HG03378 (cell line): ENCODE data around the gene COPS4.
"Not testable (repeated sequence)": the region's sequence is repeated elsewhere in the genome, so short reads cannot be mapped to it uniquely, and the experiment has no call there.

Experiments
- ATAC-seq: cut with Tn5 transposase; IDR thresholded peaks from one replicate; pipeline ENCODE4 v1.9.1; 2021; ENCODE audit warnings: mild to moderate bottlenecking, moderate library complexity; ENCODE audit not compliant: unreplicated experiment

COPS4 gene

DNA sequence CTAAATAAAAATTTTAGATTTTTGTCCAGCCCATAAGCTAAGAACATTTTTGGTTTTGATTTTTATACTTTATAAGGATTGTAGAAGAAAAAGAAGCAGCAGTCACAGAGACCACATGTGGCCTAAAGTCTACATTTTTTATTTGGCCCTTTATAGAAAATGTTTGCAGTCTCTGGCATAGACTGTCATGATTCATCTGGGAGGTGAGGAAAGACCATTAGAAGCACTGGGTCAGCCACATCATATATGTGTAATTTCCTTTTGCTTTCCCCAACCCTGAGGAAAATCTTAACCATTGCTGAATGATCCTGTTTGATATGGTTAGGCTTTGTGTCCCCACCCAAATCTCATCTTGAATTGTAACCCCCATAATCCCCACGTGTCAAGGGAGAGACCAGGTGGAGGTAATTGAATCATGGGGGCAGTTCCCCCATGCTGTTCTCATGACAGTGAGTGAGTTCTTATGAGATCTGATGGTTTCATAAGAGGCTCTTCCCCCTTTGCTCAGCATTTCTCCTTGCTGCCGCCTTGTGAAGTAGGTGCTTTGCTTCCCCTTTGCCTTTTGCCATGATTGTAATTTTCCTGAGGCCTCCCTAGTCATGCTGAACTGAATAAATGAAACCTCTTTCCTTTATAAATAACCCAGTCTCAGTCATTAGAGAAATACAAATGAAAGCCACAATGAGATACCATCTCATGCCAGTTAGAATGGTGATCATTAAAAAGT, 12.1 kb upstream of the COPS4 start:
- no peak for ATAC-seq

DNA sequence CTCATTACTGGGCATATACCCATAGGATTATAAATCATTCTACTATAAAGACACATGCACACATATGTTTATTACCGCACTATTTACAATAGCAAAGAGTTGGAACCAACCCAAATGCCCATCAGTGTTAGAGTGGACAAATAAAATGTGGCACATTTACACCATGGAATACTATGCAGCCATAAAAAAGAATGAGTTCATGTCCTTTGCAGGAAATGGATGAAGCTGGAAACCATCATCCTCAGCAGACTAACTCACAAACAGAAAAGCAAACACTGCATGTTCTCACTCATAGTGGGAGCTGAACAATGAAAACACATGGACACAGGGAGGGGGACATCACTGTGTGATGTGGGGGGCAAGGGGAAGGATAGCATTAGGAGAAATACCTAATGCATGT, 11.4 kb upstream of the COPS4 start:
- not testable (repeated sequence) for ATAC-seq

GRCh38 chr4:83024233-83024632, 10.8 kb upstream of the COPS4 start:
- ATAC-seq, result no peak

GRCh38 chr4:83025563-83025962, 9.4 kb upstream of the COPS4 start:
- no peak for ATAC-seq

DNA sequence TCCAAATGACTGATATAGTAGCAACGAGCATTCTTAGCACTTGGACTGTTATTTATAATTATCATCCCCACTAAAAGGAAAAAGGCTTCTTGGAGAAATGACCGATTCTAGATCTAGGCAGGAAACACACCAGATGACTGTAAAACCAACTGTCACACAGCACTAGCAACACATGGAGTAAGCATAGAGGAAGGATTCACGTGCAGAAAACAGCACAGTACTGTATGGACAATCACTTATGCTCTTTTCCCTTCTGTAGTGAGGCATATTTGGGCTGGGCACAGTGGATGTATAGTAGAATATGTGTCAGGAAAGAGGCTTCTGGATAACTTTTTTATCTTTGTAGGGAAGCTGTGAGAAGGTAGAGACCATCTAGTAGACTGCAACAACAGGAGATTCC, 6.0 kb upstream of the COPS4 start:
- no peak for ATAC-seq

- no peak for ATAC-seq
These were observed 5.3 kb upstream of the COPS4 start for GRCh38 chr4:83029688-83030087.

DNA sequence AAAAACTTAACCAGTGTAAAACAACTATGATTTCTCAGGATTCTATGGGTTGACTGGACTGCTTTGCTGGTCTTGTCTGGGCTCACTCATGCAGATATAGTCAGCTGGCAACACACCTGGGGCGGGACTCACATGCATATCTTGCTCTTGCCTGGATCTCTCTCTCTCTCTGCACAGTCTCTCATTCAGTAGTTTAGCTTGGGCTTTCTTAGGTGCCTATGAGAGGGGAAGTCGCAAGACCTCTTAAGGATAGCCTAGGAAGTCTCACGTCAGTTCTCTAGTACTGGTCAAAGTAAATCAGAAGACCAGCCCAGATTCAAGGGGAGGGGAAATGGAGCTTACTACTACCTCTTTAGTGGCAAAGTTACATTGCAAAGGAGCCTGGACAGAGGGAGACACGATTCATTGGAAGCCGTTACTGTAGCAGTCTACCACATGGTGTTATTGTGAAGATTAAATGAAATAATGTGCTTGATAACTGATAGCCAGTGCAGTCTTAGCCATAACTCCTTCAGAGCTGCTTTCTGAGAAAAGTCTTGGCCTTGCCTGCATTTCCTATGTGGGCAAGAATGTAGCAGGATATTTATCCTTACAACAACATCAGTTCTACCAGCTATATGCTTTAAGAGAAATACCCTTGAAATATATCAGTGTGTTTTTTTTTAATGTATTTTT, 2.1 kb downstream of the COPS4 start:
- ATAC-seq, result no peak

- ATAC-seq, result no peak
These were observed 5.3 kb downstream of the COPS4 start for GRCh38 chr4:83040269-83040668.

DNA sequence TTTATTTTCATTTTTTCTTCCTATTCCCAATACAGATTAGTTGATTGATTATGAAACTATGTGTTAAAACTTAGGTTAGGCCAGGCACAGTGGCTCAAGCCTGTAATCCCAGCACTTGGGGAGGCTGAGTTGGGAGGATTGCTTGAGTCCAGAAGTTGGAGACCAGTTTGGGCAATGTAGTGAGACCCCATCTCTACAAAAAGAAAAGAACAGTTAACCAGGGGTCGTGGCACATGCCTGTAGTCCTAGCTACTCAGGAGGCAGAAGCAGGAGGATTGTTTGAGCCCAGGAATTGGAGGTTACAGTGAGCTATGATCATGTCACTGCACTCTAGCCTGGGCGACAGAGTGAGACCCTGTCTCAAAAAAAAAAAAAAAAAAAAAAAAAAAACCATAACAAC, 8.2 kb downstream of the COPS4 start:
- ATAC-seq, result not testable (repeated sequence)

GRCh38 chr4:83043801-83044407, 8.9 kb downstream of the COPS4 start:
- no peak for ATAC-seq

GRCh38 chr4:83046693-83047473, 11.9 kb downstream of the COPS4 start:
- no peak for ATAC-seq

- not testable (repeated sequence) for ATAC-seq
These were observed 13.8 kb downstream of the COPS4 start for GRCh38 chr4:83048781-83049180.

DNA sequence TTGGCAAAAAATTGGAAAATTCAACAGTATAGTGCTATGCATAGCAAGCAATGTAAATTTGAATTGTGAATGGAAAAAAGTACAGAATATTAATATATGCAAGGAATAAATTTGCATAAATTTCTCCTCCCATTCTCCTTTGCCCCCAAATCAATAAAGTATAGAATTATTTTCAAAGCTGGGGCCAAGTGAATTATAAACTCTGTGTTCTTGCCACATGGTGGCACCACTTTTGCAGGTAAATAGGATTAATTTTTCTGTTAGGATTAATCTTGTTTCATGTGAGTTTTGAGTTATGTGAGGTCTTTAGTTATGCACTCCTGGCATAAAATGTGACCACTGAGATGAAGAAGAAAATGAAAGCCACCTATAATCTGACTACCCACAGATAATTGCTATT, 19.9 kb downstream of the COPS4 start:
- ATAC-seq, result no peak

DNA sequence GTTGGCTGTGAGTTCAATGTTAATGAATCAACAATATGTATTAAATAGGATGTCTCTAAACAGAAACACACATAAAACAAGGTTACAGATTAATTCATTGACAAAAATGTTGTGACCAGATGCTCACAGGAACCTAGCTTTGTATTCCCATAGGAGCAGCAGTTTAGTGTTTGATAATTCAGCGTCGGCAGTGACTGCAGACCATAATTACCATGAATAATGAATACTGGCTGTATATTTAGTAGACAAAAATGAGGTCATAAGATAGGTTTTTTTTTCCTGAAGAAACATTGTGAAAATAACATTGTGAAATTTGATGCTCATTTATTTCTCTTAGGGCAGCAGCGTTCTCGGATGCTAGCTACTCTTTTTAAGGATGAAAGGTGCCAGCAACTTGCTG, 27.8 kb downstream of the COPS4 start:
- ATAC-seq, result no peak

GRCh38 chr4:83065266-83065665, 30.3 kb downstream of the COPS4 start:
- no peak for ATAC-seq

DNA sequence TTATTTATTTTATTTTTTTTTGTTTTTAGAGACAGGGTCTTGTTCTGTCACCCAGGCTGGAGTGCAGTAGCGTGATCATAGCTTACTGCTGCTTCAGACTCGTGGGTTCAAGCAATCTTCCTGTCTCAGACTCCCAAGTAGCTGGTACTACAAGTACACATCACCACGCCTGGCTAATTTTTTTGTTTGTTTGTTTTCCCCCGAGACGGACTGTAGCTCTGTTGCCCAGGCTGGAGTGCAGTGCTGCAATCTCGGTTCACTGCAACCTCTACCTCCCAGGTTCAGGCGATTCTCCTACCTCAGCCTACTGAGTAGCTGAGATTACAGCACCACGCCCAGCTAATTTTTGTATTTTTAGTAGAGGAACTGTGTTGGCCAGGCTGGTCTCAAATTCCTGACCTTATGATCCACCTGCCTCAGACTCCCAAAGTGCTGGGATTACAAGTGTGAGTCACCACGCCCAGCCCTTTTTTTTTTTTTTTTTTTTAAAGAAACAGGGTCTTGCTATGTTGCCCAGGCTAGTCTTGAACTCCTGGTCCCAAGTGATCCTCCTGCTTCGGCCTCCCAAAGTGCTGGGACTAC, 32.2 kb downstream of the COPS4 start:
- ATAC-seq, result no peak

- ATAC-seq, result no peak
These were observed 36.1 kb downstream of the COPS4 start for GRCh38 chr4:83071116-83071515.

GRCh38 chr4:83074086-83074704, 39.2 kb downstream of the COPS4 start:
- ATAC-seq, result peak; percentile 85

GRCh38 chr4:83074783-83075182, 39.8 kb downstream of the COPS4 start:
- ATAC-seq, result not testable (repeated sequence)

- ATAC-seq, result no peak
These were observed 40.5 kb downstream of the COPS4 start for GRCh38 chr4:83075311-83076095.
